Ishikawa (cell line): Measurements from ENCODE around the gene OCEL1.

Experiments used
- CEBPB ChIP-seq: IDR thresholded peaks from 2 replicates; pipeline ENCODE4 v1.6.1; 2012
- CREB1 ChIP-seq: IDR thresholded peaks from 2 replicates; pipeline ENCODE4 v1.6.1; 2012; ENCODE audit warnings: low read depth
- EGR1 ChIP-seq: IDR thresholded peaks from 2 replicates; pipeline ENCODE4 v1.6.1; 2012
- EP300 ChIP-seq: IDR thresholded peaks from 2 replicates; pipeline ENCODE4 v1.6.1; 2012; ENCODE audit warnings: borderline replicate concordance
- FOXM1 ChIP-seq: IDR thresholded peaks from 2 replicates; pipeline ENCODE4 v1.6.1; 2012; ENCODE audit warnings: low read depth, borderline replicate concordance
- NFIC ChIP-seq: IDR thresholded peaks from 2 replicates; pipeline ENCODE4 v1.6.1; 2012
- RAD21 ChIP-seq: IDR thresholded peaks from 2 replicates; pipeline ENCODE4 v1.6.1; 2012; ENCODE audit warnings: low read depth
- TAF1 ChIP-seq: IDR thresholded peaks from 2 replicates; pipeline ENCODE4 v1.6.1; 2012; ENCODE audit warnings: low read depth, mild to moderate bottlenecking
- TCF12 ChIP-seq: IDR thresholded peaks from 2 replicates; pipeline ENCODE4 v1.6.1; 2012; ENCODE audit warnings: low read depth
- TEAD4 ChIP-seq: IDR thresholded peaks from 2 replicates; pipeline ENCODE4 v1.6.1; 2012
- YY1 ChIP-seq: IDR thresholded peaks from 2 replicates; pipeline ENCODE4 v1.6.1; 2012; ENCODE audit warnings: low read depth
- ZBTB7A ChIP-seq: IDR thresholded peaks from 2 replicates; pipeline ENCODE4 v1.6.1; 2012; ENCODE audit warnings: low read depth
- TF ChIP-seq, protein P1 (sequence below): IDR thresholded peaks from 2 replicates; pipeline ENCODE4 v1.6.1; 2012
- TF ChIP-seq, protein P2 (sequence below): IDR thresholded peaks from 2 replicates; pipeline ENCODE4 v1.6.1; 2012; ENCODE audit warnings: low read depth, mild to moderate bottlenecking
- TF ChIP-seq, protein P3 (sequence below): IDR thresholded peaks from 2 replicates; pipeline ENCODE4 v1.6.1; 2012

The OCEL1 gene

DNA sequence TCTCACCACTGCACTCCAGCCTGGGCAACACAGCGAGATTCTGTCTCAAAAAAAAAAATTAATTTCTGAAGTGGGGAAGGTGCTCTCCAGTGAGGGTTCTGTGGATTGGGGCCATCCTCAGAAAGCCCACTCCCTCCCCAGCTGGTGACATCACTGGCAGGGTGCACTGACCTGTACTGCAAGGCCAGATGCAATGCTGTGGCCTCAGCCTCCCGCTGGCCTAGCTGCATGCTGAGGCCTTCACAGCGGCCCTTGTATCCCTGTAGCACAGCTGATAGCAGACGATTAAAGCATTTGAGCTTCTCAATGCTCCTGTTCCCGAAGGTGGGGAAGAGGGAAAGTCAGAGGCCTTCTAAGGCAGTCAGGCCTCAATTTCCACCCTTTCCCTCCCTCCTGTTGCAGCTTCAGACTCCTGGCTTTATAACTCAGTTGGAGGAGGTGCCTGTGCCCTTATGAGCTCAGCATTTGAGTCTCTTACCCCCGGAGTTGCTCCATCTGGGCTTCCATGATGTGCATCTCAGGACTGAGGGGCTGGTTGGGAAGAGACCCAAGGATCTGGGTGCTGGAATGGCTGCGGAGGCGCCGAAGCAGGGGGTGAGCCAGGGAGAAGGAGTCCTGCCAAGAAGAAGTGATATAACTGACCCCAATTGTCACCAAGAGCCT lies 33.2 kb downstream of the OCEL1 start:
- no peak for TF ChIP-seq YY1
- TF ChIP-seq ZBTB7A = no peak
- TF ChIP-seq, protein P1, sequence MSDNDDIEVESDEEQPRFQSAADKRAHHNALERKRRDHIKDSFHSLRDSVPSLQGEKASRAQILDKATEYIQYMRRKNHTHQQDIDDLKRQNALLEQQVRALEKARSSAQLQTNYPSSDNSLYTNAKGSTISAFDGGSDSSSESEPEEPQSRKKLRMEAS = no peak
- TF ChIP-seq EP300 = no peak
- TF ChIP-seq NFIC = no peak
- TF ChIP-seq TCF12 = no peak
- TF ChIP-seq, protein P2, sequence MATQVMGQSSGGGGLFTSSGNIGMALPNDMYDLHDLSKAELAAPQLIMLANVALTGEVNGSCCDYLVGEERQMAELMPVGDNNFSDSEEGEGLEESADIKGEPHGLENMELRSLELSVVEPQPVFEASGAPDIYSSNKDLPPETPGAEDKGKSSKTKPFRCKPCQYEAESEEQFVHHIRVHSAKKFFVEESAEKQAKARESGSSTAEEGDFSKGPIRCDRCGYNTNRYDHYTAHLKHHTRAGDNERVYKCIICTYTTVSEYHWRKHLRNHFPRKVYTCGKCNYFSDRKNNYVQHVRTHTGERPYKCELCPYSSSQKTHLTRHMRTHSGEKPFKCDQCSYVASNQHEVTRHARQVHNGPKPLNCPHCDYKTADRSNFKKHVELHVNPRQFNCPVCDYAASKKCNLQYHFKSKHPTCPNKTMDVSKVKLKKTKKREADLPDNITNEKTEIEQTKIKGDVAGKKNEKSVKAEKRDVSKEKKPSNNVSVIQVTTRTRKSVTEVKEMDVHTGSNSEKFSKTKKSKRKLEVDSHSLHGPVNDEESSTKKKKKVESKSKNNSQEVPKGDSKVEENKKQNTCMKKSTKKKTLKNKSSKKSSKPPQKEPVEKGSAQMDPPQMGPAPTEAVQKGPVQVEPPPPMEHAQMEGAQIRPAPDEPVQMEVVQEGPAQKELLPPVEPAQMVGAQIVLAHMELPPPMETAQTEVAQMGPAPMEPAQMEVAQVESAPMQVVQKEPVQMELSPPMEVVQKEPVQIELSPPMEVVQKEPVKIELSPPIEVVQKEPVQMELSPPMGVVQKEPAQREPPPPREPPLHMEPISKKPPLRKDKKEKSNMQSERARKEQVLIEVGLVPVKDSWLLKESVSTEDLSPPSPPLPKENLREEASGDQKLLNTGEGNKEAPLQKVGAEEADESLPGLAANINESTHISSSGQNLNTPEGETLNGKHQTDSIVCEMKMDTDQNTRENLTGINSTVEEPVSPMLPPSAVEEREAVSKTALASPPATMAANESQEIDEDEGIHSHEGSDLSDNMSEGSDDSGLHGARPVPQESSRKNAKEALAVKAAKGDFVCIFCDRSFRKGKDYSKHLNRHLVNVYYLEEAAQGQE = no peak
- no peak for TF ChIP-seq EGR1
- TF ChIP-seq TEAD4 = no peak
- no peak for TF ChIP-seq FOXM1
- no peak for TF ChIP-seq CEBPB
- TF ChIP-seq RAD21 = no peak
- no peak for TF ChIP-seq CREB1
- TF ChIP-seq TAF1 = no peak
- TF ChIP-seq, protein P3, sequence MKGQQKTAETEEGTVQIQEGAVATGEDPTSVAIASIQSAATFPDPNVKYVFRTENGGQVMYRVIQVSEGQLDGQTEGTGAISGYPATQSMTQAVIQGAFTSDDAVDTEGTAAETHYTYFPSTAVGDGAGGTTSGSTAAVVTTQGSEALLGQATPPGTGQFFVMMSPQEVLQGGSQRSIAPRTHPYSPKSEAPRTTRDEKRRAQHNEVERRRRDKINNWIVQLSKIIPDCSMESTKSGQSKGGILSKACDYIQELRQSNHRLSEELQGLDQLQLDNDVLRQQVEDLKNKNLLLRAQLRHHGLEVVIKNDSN = no peak

GRCh38 chr19:17259934-17260333 lies 33.9 kb downstream of the OCEL1 start:
- TF ChIP-seq TCF12 (no peak), EP300 (no peak), ZBTB7A (no peak), TAF1 (no peak), RAD21 (no peak), YY1 (no peak), EGR1 (no peak), NFIC (no peak), CEBPB (no peak), TEAD4 (no peak), CREB1 (no peak), FOXM1 (no peak)
- TF ChIP-seq, protein P1 = no peak
- TF ChIP-seq, protein P2 = no peak
- TF ChIP-seq, protein P3 = no peak

GRCh38 chr19:17260842-17261325 lies 34.9 kb downstream of the OCEL1 start:
- TF ChIP-seq, protein P1 = peak; percentile 68
- TF ChIP-seq TCF12 (no peak), CREB1 (no peak), RAD21 (peak; percentile 72), ZBTB7A (no peak)
- TF ChIP-seq, protein P3 = no peak
- TF ChIP-seq, protein P2 = no peak

DNA sequence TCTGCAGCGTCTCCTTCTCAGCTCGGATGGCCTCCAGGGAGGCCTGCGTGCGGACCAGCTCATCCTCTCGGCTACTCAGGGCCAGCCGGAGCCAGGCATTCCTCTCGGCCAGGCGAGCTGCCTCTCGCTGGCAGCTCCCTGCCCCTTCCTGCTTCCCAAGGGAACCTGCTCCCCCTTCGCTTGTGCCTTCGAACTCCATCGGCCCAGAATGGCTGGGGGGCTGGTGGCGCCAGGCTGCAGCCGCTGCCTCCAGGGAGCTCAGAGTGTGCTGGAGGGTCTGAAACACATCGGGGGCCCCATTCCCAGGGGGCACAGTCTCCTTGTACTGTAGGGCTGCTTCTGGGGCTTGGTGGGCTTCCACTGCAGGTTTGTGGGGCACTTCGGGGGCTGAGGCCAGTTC lies 36.5 kb downstream of the OCEL1 start:
- TF ChIP-seq TEAD4 (no peak), TCF12 (no peak), ZBTB7A (no peak), CEBPB (no peak), TAF1 (no peak), NFIC (no peak), YY1 (no peak), EP300 (no peak), FOXM1 (no peak), CREB1 (no peak), EGR1 (no peak), RAD21 (no peak)
- TF ChIP-seq, protein P3 = no peak
- TF ChIP-seq, protein P2 = no peak
- TF ChIP-seq, protein P1 = no peak
